Measurements from ENCODE around the gene MYO1F.
A peak's percentile ranks its signal among the peaks of the same experiment; 100 is the strongest.

Gene MYO1F

GRCh38 chr19:8512115-8512967 is 64.9 kb downstream of the MYO1F start:
- no peak for DNase-seq (ENCODE audit: extremely low read depth, insufficient read length)

GRCh38 chr19:8511573-8512101 is 65.6 kb downstream of the MYO1F start:
- DNase-seq (ENCODE audit: extremely low read depth, insufficient read length), result no peak
- H3K4me3 ChIP-seq (replicated peaks; ENCODE audit: low read depth, low read length), result no peak overlapping the region
- H3K36me3 ChIP-seq (ENCODE audit: control insufficient read depth, insufficient read depth, low read length), result no peaks in the 10 kb centered on the region; the same call in none of the 2 replicates
- TF ChIP-seq CTCF (IDR thresholded peaks at IDR 0.05; ENCODE audit: insufficient read depth, low read length, poor library complexity, severe bottlenecking), result no peak
- H3K27me3 ChIP-seq (replicated peaks; ENCODE audit: control insufficient read depth, insufficient read depth, low read length), result no peaks in the 10 kb centered on the region

More at GRCh38 chr19:8512115-8512967, 64.9 kb downstream of the MYO1F start:
- no peak for TF ChIP-seq CTCF (IDR thresholded peaks at IDR 0.05; ENCODE audit: insufficient read depth, low read length, poor library complexity, severe bottlenecking)
- Histone ChIP-seq H3K27me3 (replicated peaks; ENCODE audit: control insufficient read depth, insufficient read depth, low read length) (no peaks in the 10 kb centered on the region), H3K4me3 (replicated peaks; ENCODE audit: low read depth, low read length) (no peak overlapping the region), H3K36me3 (ENCODE audit: control insufficient read depth, insufficient read depth, low read length) (no peaks in the 10 kb centered on the region; the same call in none of the 2 replicates)

- DNase-seq (ENCODE audit: extremely low read depth, insufficient read length), result no peak
- TF ChIP-seq CTCF (IDR thresholded peaks at IDR 0.05; ENCODE audit: insufficient read depth, low read length, poor library complexity, severe bottlenecking), result no peak
- Histone ChIP-seq H3K4me3 (replicated peaks; ENCODE audit: low read depth, low read length) (no peak overlapping the region), H3K27me3 (replicated peaks; ENCODE audit: control insufficient read depth, insufficient read depth, low read length) (no peaks in the 10 kb centered on the region), H3K36me3 (ENCODE audit: control insufficient read depth, insufficient read depth, low read length) (no peaks in the 10 kb centered on the region; the same call in none of the 2 replicates)
These were observed 66.6 kb downstream of the MYO1F start for GRCh38 chr19:8510589-8511115.

- no peaks in the 10 kb centered on the region for H3K27me3 ChIP-seq (replicated peaks; ENCODE audit: control insufficient read depth, insufficient read depth, low read length)
- TF ChIP-seq CTCF (IDR thresholded peaks at IDR 0.05; ENCODE audit: insufficient read depth, low read length, poor library complexity, severe bottlenecking), result no peak
- H3K36me3 ChIP-seq (ENCODE audit: control insufficient read depth, insufficient read depth, low read length), result no peaks in the 10 kb centered on the region; the same call in none of the 2 replicates
- H3K4me3 ChIP-seq (replicated peaks; ENCODE audit: low read depth, low read length), result peak overlapping the region; percentile 54
- DNase-seq (ENCODE audit: extremely low read depth, insufficient read length), result no peak
These were observed 70.8 kb downstream of the MYO1F start for GRCh38 chr19:8506402-8506957.

GRCh38 chr19:8505680-8506401 is 71.4 kb downstream of the MYO1F start:
- Histone ChIP-seq H3K36me3 (ENCODE audit: control insufficient read depth, insufficient read depth, low read length) (no peaks in the 10 kb centered on the region; the same call in none of the 2 replicates), H3K27me3 (replicated peaks; ENCODE audit: control insufficient read depth, insufficient read depth, low read length) (no peaks in the 10 kb centered on the region), H3K4me3 (replicated peaks; ENCODE audit: low read depth, low read length) (peak overlapping the region; percentile 54)
- peak; percentile 98 for TF ChIP-seq CTCF (IDR thresholded peaks at IDR 0.05; ENCODE audit: insufficient read depth, low read length, poor library complexity, severe bottlenecking)
- DNase-seq (ENCODE audit: extremely low read depth, insufficient read length), result peak; percentile 79
